Spleen (tissue), 7 donors: ENCODE measurements around the gene MGMT.

Source experiments
- CTCF ChIP-seq, 11 experiments: fragments of 200-600 bp in 7 of 11; fragments of 450-650 bp in 4 of 11; sonication (generic) in 4 of 11; IDR thresholded peaks in 8 of 11; conservative IDR thresholded peaks in 3 of 11; 1 replicate in 7 of 11; 2 replicates in 4 of 11; pipeline versions ENCODE4 v1.4.0 to v1.8.0; 2016 to 2021; ENCODE audit warnings: antibody characterized with exemption in 11 of 11, inconsistent platforms in 4 of 11, mild to moderate bottlenecking in 1 of 11
- POLR2A ChIP-seq, 3 donors: fragments of 450-650 bp; IDR thresholded peaks; one replicate each; pipeline ENCODE4 v1.5.1; 2017; ENCODE audit warnings: antibody characterized with exemption in 3 of 3, mild to moderate bottlenecking in 1 of 3
- POLR2AphosphoS5 ChIP-seq, 3 donors: sonication (generic); formaldehyde crosslinking; IDR thresholded peaks; one replicate each; pipeline ENCODE4 v1.5.1; 2017; ENCODE audit warnings: antibody characterized with exemption in 3 of 3
- donor health status: DM: no; HTN: no; CAD: no; lungs with moderate emphysema.
- donor health status: DM: no; HTN: no; CAD: no.
- donor health status: DM: no; HTN: no; CAD: no.

- no peak for TF ChIP-seq CTCF (IDR thresholded peaks at IDR 0.05 in 8 of 11, conservative IDR thresholded peaks at IDR 0.05 in 3 of 11)
- TF ChIP-seq POLR2A (IDR thresholded peaks at IDR 0.05): no peak
- no peak for TF ChIP-seq POLR2AphosphoS5 (IDR thresholded peaks at IDR 0.05)
Observed at GRCh38 chr10:129780198-129780597, 313.2 kb downstream of the MGMT start.
